Astrocyte of the spinal cord (primary cell): ENCODE results near the gene INS.

Experiments
- DNase-seq: peaks from one replicate; pipeline ENCODE4 v3.0.0; 2011; ENCODE audit warnings: low read depth, low spot score
- H3K4me3 ChIP-seq: 2 replicates; pipeline ENCODE4 v1.5.1; 2011; ENCODE audit warnings: low read depth, mild to moderate bottlenecking, low read length, moderate library complexity
- CTCF ChIP-seq: IDR thresholded peaks from 2 replicates; pipeline ENCODE4 v1.5.1; 2012; ENCODE audit warnings: low read depth, mild to moderate bottlenecking, low read length, inconsistent platforms
- in situ Hi-C: cut with HindIII; loops from 2 replicates; pipeline ENCODE4 v1.10.0; 2017; ENCODE audit warnings: low sequenced_read_pairs

INS gene

GRCh38 chr11:2131371-2132236, 29.4 kb downstream of the INS start:
- no peak for TF ChIP-seq CTCF
- in situ Hi-C loops, result no loop called here
- DNase-seq, result no peak
- no peak overlapping the region for H3K4me3 ChIP-seq

- no peak overlapping the region for H3K4me3 ChIP-seq
- no peak for TF ChIP-seq CTCF
- no peak for DNase-seq
- in situ Hi-C loops, result no loop called here
These were observed 30.1 kb downstream of the INS start for GRCh38 chr11:2130881-2131352.

- no peak for DNase-seq
- TF ChIP-seq CTCF, result no peak
- no peak overlapping the region for H3K4me3 ChIP-seq
- in situ Hi-C loops, result no loop called here
These were observed 31.2 kb downstream of the INS start for GRCh38 chr11:2129699-2130366.

- no peak for DNase-seq
- in situ Hi-C loops, result no loop called here
- no peak for TF ChIP-seq CTCF
- H3K4me3 ChIP-seq, result no peak overlapping the region
These were observed 31.7 kb downstream of the INS start for GRCh38 chr11:2129308-2129698.

GRCh38 chr11:2128511-2129307, 32.3 kb downstream of the INS start:
- TF ChIP-seq CTCF, result no peak
- no peak for DNase-seq
- in situ Hi-C loops, result no loop called here
- no peak overlapping the region for H3K4me3 ChIP-seq

GRCh38 chr11:2128130-2128510, 32.9 kb downstream of the INS start:
- no peak for DNase-seq
- TF ChIP-seq CTCF, result no peak
- in situ Hi-C loops, result no loop called here
- H3K4me3 ChIP-seq, result no peak overlapping the region
